ENCODE results near the gene CPM. TPM values are rescaled to one million over a fixed set of nuclear protein-coding genes. Genes with fewer than 3 reads are reported as not detected.
A peak's percentile ranks its signal among the peaks of the same experiment; 100 is the strongest.
"Not testable (repeated sequence)": the region's sequence is repeated elsewhere in the genome, so short reads cannot be mapped to it uniquely, and the experiment has no call there.

Gene CPM
- total RNA-seq, 3 donors from 2014 or later, result 55.3 to 101 (median 56.2) TPM

DNA sequence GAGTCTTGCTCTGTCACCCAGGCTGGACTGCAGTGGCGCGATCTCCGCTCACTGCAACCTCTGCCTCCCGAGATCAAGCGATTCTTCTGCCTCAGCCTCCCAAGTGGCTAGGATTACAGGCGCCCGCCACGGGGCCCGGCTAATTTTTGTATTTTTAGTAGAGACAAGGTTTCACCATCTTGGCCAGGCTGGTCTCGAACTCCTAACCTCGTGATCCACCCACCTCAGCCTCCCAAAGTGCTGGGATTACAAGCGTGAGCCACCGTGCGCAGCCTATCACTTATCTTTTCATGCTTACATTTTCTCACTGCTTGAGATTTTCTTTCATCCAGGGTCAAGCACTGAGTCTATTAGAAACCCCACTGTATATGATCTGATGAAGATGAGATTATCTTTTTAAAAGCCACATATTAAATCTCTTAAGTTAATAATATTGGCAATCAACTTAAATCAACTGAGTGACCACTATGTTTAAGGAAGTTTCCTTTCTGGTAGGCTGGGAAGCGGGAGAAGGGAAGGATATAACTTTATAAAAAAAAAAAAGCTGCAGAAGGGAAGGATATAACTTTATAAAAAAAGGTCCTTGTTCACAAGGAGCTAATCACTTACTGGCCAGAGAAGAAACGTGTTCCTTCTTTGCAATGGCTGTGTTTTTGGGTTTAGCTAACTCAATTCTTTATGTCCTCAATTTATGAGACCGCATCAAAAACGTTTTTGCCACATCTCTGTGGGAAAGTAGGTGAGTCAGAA is 126.3 kb downstream of the CPM start:
- ATAC-seq, result no peak
- Mint-ChIP-seq H3K27me3 (ENCODE audit: low read depth) (no peaks in the 10 kb centered on the region), H3K4me1 (ENCODE audit: low read depth) (peaks cover 20% of the 10 kb centered on the region), H3K9me3 (no peaks in the 10 kb centered on the region), H3K36me3 (ENCODE audit: insufficient read depth) (peaks cover 15% of the 10 kb centered on the region), H3K4me3 (peak overlapping the region; percentile 97)
- no peak for DNase-seq

DNA sequence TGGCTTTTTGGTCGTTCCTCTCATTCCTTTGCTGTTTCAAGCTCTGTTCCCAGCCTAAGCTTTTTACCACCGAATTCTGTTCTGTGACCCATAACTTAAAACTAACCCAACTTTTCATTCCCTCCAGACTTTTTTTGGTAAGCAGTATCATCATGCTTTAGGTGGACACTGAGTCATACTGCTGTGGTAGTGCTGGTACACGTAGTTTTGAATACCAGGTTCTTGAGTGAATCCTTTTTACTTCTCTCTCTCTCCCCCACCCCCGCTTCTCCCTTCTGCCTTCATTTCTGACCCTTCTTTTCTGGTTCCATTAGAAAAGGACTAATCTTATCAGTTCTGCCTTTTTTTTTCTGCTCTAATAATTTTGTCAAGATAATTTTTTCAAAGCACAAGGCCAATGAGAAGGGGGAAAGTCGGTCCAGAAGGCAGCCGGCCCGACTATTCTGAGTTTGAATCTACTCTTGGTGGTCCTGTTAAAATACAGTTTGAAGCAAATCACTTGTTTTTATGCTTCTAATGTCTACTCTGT is 127.3 kb downstream of the CPM start:
- H3K27me3 Mint-ChIP-seq (ENCODE audit: low read depth), result no peaks in the 10 kb centered on the region
- ATAC-seq, result no peak
- H3K4me3 Mint-ChIP-seq, result no peak overlapping the region
- peaks cover 13% of the 10 kb centered on the region for H3K4me1 Mint-ChIP-seq (ENCODE audit: low read depth)
- no peak for DNase-seq
- H3K9me3 Mint-ChIP-seq, result no peaks in the 10 kb centered on the region
- peaks cover 10% of the 10 kb centered on the region for H3K36me3 Mint-ChIP-seq (ENCODE audit: insufficient read depth)

DNA sequence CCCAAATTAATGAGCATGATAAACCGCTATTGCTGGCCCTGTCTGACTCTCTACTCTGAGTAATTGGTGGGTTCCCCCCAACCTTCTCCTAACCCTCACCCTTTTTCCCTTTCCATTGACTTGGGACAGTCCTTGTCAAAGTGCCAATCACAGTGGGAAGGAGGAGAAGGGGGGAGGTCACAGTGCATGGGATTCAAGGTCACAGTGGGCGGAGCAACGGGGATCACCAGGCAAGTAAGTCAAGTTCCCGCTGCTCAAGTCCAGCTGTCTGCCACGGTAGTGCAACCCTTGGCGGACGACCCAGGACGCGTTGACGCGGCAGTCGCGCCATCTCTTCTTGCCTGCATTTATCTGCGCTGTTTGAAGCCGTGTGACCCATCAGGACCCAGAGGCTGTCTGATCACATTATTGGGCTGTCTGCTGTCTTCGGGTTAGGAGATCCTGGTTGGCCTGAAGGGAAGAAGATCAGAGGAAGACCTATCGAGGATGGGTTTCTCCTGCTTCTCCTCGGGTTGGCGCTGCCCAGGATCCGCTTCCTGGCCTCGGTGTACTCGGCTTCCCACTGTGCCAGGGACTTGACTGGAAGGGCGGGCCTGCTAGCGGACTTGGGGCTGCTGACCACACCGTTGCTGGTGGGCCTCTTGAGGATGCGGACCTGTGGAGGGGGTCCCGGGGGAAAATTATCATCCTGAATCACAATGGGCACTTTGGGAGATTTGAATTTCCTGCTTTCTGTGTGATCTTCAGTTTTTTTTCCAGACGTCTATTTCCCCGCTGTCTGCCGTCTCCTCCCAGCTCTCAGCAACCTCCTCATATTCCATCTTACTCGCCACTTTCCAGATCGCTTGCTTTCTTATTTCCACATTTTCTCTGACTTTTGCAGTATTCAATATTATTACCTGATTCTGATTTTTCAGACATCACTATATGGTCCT is 128.0 kb downstream of the CPM start:
- Mint-ChIP-seq H3K4me1 (ENCODE audit: low read depth) (peaks cover 13% of the 10 kb centered on the region), H3K9me3 (no peaks in the 10 kb centered on the region), H3K36me3 (ENCODE audit: insufficient read depth) (peaks cover 10% of the 10 kb centered on the region), H3K27me3 (ENCODE audit: low read depth) (no peaks in the 10 kb centered on the region), H3K4me3 (no peak overlapping the region)
- DNase-seq (no peak), ATAC-seq (no peak)

DNA sequence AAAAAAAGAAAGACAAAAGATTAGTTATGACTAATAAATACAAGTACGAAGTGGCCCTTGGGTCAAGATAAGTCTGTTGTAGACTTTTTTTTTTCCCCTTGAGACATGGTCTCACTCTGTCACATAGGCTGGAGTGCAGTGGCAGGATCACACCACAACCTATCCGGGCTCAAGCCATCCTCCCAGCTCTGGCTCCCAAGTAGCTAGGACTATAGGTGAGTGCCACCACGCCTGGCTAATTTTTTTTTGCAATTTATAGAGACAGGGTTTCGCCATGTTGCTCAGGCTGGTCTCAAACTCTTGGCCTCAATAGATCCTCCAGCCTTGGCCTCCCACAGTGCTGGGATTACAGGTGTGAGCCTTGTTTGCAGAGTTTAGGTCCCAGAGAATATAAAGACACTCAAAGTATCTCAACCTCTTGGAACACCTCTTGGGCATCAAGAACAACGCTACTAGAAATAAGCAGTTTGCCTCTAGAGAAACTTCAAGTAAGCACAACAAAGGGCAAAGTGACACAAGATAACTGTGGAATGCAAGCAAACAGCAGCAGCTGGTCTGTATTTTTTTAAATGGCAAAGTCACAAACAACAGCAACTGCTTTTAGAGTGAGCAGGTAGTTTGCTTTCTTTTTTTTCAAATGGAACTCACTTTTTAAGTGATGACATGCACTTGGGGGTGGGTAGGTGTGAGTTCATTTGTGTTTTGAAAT is 128.9 kb downstream of the CPM start:
- no peaks in the 10 kb centered on the region for H3K9me3 Mint-ChIP-seq
- peaks cover 9% of the 10 kb centered on the region for H3K4me1 Mint-ChIP-seq (ENCODE audit: low read depth)
- DNase-seq, result no peak
- peaks cover 4% of the 10 kb centered on the region for H3K36me3 Mint-ChIP-seq (ENCODE audit: insufficient read depth)
- H3K4me3 Mint-ChIP-seq, result no peak overlapping the region
- no peak for ATAC-seq
- H3K27me3 Mint-ChIP-seq (ENCODE audit: low read depth), result no peaks in the 10 kb centered on the region

DNA sequence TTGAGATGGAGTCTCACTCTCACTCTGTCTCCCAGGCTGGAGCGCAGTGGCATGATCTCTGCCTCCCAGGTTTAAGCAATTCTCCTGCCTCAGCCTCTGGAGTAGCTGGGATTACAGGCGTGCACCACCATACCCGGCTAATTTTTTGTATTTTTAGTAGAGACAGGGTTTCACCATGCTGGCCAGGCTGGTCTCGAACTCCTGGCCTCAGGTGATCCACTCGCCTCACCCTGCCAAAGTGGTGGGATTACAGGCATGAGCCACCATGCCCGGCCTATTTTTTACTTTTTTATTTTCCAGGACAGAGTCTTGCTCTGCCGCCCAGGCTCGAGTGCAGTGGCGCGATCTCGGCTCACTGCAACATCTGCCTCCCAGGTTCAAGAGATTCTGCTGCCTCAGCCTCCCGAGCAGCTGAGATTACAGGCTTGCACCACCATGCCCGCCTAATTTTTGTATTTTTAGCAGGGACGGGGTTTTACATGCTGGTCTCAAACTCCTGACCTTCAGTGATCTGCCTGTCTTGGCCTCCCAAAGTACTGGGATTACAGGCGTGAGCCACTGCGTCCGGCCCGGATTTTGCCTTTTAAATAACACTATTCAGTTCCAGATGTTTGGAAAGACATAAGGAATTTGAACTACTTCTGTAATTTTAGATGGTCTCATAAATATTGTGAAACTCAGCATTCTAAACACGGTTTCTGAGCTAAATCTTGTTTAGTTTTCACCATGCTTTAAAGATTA is 129.9 kb downstream of the CPM start:
- not testable (repeated sequence) for H3K9me3 Mint-ChIP-seq; H3K4me1 Mint-ChIP-seq (ENCODE audit: low read depth); ATAC-seq; H3K27me3 Mint-ChIP-seq (ENCODE audit: low read depth); H3K36me3 Mint-ChIP-seq (ENCODE audit: insufficient read depth); H3K4me3 Mint-ChIP-seq; DNase-seq

DNA sequence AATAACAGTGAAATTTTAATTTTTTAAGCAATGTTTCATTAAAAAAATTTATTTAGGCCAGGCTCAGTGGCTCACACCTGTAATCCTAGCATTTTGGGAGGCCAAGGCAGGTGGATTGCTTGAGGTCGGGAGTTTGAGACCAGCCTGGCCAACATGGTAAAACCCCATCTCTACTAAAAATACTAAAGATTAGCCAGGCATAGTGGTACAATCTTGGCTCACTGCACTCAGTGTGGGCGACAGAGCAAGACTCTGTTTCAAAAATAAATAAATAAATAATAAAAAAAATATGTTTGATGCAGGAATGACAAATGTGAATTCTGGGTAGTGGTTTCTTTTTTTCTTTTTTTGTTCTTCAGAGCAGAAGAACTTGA is 130.6 kb downstream of the CPM start:
- not testable (repeated sequence) for H3K4me1 Mint-ChIP-seq (ENCODE audit: low read depth); DNase-seq; H3K9me3 Mint-ChIP-seq; H3K27me3 Mint-ChIP-seq (ENCODE audit: low read depth); H3K4me3 Mint-ChIP-seq; H3K36me3 Mint-ChIP-seq (ENCODE audit: insufficient read depth); ATAC-seq

Other genes with a start within 250 kb of the CPM start
- gene NUP107, start 246.2 kb downstream of the CPM start, total RNA-seq, result 100 to 1,000 TPM in 2 of 3 donors, 10 to 100 TPM in 1; 97.2 to 127 (median 121) TPM
- 1 to 10 TPM; 3.5 to 5.2 (median 4.5) TPM for gene SLC35E3, start 187.0 kb downstream of the CPM start, total RNA-seq
- 100 to 1,000 TPM; 111 to 129 (median 127) TPM for gene MDM2, start 125.0 kb downstream of the CPM start, total RNA-seq

All from activated T-cell treated with anti-CD3 and anti-CD28 coated beads, Interleukin-2, amount 50 U/mL, for 4 hours (primary cell).